Measurements from ENCODE around the gene ZNF263.

ZNF263 gene

GRCh38 chr16:3327514-3327913 lies 44.2 kb downstream of the ZNF263 start:
- DNase-seq (ENCODE audit: low spot score), result no peak

DNA sequence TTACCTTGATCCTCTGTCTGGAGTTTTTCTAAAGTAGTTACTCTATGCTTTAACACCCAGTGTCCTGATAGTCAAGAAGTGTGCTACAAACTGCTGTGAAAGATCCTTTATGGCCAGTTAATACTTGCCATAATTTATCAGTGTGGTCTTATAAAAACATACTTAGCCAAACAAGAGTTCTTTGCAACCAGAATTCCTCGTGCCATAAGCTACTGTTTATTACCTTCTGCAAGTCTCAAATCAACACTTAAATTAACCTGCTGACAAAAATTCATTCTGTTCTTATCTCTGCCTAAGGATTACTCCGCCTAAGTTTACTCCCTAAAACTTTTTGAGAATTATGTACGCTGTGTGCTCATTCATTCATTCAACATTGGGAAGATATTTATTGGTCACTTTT lies 44.8 kb downstream of the ZNF263 start:
- DNase-seq (ENCODE audit: low spot score), result no peak

GRCh38 chr16:3328643-3329042 lies 45.4 kb downstream of the ZNF263 start:
- no peak for DNase-seq (ENCODE audit: low spot score)
